Caki2 (cell line): ENCODE data around the gene C5. TPM values are rescaled to one million over a fixed set of nuclear protein-coding genes. Genes with fewer than 3 reads are reported as not detected.
"Not testable (repeated sequence)": the region's sequence is repeated elsewhere in the genome, so short reads cannot be mapped to it uniquely, and the experiment has no call there.

Experiments used
- DNase-seq: peaks from one replicate; pipeline ENCODE4 v3.0.0-alpha.2; 2015; ENCODE audit warnings: low read depth
- in situ Hi-C: cut with HindIII; loops from 2 replicates; pipeline ENCODE4 v1.10.0; 2016; ENCODE audit warnings: low sequenced_read_pairs, low pct_unique_long_range_greater_than_20kb, mixed read lengths
- total RNA-seq: library from RNA; depleted of rRNA; stranded (reverse); fragments of >200 nt; shearing (Covaris generic); gene quantifications from 2 replicates; pipeline ENCODE4 v1.2.3, GENCODE V29; 2014; ENCODE audit warnings: low replicate concordance; rRNA removed

The C5 gene
- 0.96 and 1.9 TPM in 2 replicates for total RNA-seq

DNA sequence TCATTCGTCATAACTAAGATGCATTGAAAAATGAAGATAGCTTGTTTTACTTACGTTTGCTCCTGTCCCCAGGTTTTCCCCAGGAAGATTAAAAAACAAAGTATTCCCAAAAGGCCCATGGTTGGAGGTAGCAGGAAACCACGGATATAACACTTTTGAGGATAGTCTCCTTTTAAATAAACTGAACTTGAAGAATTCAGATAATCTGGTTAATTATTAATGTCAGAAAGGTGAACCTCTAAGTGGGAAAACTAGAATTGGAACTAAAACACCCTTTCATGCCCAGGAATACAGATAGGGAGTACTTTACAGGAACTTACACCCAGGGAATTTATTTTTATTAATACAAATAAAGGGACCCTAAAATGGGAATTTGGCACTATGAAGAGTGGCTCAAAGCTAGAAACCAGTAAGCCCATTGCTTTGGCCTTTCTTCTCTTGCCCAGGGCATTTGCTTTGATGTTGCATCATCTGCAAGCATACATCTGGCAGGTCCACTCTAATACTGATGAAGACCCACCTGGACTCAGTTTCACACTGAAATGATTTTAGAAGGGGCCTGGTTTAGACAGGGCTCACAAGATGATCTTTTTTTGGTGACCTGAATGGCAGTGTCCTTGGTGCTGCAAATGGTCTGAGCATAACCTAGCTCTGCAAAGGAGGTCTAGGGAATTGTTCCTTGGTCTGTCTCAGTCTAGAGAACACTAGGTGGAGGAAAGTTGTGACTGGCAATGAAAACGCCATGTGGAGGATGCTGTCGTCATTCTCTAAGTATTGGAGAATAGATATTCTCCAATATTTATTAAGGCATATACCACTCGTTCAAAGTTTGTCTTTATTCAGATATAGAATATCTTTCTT lies at the start of gene C5:
Gene C5, minus strand, starts transcription at position 148 of the 861 bp plus-strand sequence. Its CDS starts 29 bp downstream, at position 119.
- DNase-seq: no peak

DNA sequence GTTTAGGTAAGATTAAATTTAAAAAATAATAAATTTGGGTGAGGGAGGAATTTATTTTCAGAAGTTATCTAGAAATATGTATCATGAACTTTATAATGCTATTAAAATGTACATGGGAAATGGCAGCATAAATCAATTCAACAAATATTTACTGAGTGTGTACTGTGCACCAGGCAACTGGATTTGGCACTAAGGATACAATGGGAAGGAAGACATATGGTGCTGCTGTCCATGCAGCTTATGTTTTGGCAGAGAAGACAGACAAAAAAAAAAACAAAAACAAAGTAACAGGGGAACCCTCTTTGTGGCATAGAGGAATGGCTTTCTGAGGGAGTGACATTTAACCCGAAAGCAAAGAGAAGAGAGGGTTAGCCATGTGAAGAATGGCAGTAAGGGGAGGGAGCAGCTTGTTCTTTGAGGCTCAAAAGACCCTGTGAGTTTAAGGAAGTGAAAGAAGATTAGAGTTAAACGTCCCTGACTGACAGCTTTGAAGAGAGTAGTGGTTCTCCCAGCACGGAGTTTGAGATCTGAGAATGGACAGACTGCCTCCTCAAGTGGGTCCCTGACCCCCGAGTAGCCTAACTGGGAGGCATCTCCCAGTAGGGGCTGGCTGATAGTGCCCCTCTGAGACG lies 48.6 kb upstream of the C5 start:
- no peak for DNase-seq
- in situ Hi-C loops: no loop called here

More for the DNA sequence above, at the start of gene C5:
- in situ Hi-C loops: no loop called here

DNA sequence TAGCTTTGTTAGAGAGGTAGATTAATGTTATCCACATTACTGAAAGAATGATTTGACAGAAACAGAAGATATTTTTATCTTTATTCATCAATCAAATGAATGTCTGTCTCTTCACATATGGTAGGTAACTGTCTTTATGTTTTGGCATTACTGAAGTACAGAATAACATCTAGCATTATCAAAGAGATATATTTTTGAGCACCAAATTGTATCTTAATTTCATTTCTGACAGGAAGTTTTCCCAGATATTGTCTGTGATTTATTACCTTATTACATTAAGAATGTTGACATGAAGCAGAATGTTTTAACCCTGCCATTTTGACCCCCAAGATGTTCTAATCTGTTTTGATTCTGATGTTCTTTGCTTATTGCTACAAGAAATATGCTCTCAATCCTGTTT lies 45.0 kb upstream of the C5 start:
- in situ Hi-C loops: no loop called here
- DNase-seq: no peak

DNA sequence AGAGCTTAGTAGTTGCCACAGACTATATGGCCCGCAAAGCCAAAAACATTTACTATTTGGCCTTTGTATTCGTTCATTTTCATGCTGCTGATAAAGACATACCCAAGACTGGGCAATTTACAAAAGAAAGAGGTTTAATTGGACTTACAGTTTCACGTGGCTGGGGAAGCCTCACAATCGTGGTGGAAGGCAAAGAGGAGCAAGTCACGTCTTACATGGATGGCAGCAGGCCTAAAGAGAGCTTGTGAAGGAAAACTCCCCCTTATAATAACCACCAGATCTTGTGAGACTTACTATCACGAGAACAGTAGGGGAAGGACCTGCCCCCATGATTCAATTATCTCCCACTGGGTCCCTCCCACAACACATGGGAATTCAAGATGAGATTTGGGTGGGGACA lies 40.7 kb upstream of the C5 start:
- DNase-seq, in situ Hi-C loops: not testable (repeated sequence)

DNA sequence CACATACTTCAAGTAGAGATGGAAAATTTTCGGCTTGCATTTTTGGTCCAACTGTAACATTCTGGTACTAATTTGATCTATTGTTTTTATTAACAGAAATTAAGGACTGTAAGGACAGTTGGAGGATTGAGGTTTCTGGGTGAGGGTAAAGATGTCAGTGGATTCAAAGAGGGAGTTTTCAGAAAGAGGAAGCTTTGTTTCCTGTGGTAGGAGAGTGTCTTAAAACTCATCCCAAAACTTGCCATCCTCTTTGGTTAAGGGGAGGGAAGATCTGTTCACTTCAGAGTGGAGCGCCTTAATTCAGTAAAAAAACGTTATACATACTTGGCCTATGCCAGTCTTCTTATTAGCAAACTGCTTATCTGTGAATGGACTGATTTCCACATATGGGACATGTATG lies 38.5 kb upstream of the C5 start:
- in situ Hi-C loops: no loop called here
- DNase-seq: no peak

DNA sequence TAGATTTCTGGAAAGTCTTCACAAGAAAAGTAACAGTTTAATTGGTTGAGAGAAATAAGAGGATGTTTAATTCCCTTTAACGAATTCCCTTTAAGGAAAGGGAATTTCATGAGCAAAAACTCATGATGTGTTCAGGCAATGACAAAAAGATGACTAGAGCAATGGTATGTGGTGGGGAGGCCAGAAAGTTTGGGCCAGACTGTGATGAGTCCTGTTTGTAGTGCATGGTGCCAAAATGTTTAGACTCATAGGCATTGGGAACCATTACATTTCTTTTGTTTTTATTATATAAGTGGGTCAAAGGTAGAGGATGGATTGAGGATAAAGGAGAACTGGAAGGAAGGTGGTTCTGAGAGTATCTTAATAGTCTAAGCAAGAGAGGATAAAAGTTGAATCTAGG lies 35.6 kb upstream of the C5 start:
- DNase-seq: no peak
- in situ Hi-C loops: no loop called here

DNA sequence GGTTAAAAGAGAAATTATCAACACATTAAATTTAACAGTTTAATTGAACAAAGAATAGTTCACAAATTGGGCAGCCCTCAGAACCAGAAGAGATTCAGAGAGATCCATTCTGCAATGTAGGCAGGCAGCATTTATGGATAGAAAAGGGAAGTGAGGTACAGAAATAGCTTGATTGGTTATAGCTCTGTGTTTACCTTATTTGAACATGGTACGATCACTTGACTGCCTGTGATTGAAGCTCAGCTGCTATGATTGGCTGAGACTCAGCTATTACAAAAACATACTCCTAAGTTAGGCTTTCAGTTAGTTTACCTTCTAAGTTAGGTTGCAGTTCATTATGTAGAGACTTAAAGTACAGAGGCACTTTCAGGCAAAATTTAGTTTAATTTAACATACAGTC lies 32.0 kb upstream of the C5 start:
- DNase-seq: no peak
- in situ Hi-C loops: no loop called here

DNA sequence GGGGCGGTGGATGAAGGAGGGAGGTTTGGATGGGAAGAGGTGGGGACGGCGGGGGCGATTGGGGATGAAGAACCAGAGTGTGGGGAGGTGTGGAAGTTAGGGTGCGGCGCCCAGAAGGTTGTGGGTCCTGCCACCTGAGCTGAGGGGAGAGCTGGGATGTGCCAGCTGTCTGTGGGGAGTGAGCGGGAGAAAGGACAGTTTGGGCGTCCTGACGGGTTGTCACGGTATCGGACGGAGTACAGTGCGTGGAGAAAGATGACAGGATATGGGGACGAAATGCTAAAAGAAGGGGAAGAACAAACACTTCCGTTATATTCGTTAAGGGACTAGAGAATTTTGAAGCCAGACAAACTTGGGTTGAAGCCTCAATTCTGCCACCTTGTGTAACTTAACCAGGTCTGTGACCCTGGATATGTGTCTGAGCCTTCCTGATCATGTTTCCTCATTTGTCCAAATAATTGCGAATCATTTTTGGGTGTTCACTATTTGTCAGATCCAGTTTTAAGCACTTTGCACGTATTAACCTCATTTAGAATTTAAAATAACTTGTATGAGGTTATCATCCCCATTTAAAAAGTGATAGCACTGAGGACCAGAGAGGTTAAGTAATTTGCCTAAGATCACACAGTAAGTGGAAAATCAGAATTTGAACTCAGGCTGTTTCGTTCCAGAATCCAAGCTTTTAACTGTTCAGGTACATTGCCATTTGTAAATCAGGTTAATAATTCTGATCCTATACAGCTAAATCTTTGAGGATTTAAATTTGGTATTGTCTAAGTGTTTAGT lies 25.4 kb upstream of the C5 start:
- in situ Hi-C loops: no loop called here
- no peak for DNase-seq

DNA sequence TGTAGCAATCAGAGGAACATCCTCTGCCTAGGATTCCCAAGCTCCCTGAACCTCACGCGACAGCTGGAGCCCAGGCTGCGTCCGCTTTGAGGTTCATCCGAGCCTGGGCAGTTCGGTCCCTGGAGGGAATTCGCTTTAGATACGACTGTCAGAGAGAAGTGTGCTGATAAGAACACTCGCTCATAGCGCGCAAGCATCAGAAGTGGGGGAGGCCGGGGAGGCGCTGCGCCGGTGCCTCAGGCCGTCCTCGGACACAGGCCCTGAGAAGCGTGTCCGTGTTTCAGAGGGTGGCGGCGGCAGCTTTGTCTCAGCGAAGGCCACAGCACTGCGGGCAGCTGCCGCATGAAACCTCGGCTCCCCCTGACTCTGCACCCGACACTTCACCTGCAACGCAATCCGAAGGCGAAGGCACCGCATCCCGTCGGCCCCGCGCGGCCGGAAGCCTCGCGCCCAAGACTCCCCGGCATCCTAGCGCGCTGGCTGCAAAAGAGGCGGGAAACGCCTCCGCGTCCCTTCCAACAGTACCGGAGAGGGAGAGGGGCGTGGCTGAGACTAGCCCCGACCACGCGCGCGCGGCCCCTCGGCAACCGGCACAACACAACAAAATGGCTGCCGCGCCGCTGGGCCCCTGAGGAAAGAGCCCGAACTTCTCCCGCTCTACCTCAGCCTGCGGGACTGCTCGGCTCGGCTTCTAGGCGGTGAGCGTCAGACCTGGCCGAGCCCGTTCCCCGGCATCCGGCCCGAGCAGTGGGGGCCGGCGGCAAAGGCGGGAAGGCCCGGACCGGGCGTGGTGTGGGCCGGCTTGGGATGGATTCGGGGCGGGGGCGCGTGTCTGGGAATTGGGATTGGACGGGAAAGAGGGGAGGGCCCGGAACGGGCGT lies 24.5 kb upstream of the C5 start, which contains the start of gene CNTRL:
Gene CNTRL, plus strand, starts transcription at position 586 of the 881 bp plus-strand sequence. CDS start 13,372 bp downstream, outside the sequence.
- DNase-seq: peak; percentile 87
- in situ Hi-C loops: no loop called here

DNA sequence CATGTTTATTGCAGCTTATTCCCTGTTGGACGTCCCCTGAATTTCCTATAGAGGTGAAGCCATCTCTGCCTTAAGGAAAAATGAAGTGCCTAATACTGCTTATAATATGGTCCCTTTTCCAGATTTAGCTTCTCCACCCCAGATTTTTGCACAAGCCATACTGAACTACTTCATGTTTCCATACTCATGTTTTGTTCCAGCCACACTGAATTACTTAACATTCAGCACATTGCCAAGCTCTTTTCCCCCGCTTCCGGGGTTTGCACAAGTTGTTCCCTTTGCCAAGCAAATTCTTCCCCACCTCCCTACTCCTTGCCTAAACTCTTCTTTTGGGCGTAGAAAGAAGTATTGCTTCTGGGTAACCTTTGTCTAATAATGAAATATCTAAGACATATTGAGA lies 23.0 kb upstream of the C5 start:
- no peak for DNase-seq
- in situ Hi-C loops: no loop called here

DNA sequence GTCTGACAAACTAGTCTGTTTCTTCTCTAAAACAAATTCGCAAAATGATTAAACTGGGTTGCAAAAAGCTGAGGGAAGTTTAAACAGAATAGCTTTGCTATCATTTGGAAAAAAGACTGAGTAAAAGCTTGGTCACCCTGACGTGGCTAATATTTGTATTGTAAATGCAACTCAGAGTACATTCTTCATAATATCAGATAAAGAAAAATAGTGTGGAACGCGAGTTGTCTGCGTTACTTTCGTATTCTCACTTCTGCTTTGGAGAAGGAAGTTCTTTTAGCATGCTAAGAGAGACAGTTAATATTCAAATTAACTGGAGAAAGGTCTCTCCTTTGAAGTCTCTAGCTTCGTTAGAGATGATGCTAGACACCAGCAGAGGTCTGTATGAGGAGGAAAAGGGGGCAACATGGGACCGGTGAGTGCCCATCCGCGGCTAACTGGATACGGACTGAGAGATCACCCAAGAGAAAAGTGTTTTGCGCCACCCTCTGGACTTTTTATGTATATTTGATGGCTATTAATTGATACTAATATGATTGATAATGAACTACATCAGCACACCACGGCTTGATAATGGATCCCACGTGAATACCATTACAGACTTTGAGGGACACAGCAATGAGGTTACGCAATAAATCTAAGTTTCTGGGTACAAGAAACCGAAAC lies 21.8 kb upstream of the C5 start:
- DNase-seq: no peak
- in situ Hi-C loops: no loop called here

DNA sequence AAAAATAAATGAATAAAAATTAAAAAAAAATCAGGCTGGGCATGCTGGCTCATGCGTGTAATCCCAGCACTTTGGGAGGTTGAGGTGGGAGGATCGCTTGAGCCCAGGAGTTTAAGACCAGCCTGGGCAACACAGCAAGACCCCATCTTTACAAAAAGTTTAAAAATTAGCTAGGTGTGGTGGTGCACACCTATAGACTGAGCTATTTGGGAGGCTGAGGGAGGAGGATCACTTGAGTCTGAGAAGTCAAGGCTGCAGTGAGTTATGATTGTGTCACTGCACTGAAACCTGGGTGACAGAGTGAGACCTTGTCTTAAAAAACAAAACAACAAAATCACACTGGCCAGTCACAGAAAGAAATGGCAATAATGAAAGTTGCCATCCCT lies 21.3 kb upstream of the C5 start:
- in situ Hi-C loops: no loop called here
- DNase-seq: no peak

DNA sequence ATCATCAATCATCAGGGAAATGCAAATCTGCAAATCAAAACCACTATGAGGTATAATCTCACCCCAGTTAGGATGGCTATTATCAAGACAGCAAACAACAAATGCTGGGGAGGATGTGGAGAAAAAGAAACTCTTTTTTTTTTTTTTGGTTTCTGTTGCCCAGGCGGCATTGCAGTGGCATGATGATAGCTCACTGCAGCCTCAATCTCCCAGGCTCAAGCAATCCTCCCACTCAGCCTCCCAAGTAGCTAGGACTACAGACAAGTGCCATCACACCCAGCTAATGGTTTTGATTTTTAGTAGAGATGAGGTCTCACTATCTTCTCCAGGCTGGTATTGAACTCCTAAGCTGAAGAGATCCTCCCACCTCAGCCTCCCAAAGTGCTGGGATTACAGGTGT lies 19.3 kb upstream of the C5 start:
- DNase-seq: no peak
- in situ Hi-C loops: no loop called here

DNA sequence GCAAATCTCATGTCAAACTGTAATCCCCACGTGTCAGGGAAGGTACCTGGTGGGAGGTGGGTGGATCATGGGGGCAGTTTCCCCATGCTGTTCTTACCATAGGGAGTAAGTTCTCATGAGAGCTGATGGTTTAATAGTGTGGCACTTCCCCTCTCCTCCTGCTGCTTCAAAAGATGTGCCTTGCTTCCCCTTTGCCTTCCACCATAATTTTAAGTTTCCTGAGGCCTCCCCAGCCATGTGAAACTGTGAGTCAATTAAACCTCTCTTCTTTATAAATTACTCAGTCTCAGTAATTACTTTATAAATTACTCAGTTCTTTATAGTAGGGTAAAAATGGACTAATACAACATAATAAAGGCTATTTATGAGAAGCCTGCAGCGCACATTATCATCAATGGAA lies 17.6 kb upstream of the C5 start:
- in situ Hi-C loops: no loop called here
- no peak for DNase-seq

DNA sequence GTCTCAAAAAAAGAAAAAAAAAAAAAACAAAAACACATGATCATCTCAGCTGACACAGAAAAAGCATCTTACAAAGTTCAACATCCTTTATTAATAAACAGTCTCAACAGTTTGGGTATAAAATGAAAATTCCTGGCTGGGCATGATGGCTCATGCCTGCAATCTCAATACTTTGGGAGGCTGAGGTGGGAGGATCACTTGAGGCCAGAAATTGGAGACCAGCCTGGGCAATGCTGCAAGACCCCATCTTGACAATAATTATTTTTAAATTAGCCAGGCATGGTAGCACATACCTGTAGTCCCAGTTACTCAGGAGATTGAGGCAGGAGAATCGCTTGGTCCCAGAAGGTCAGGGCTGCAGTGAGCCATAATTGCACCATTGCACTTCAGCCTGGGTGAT lies 16.8 kb upstream of the C5 start:
- DNase-seq: no peak
- in situ Hi-C loops: no loop called here

DNA sequence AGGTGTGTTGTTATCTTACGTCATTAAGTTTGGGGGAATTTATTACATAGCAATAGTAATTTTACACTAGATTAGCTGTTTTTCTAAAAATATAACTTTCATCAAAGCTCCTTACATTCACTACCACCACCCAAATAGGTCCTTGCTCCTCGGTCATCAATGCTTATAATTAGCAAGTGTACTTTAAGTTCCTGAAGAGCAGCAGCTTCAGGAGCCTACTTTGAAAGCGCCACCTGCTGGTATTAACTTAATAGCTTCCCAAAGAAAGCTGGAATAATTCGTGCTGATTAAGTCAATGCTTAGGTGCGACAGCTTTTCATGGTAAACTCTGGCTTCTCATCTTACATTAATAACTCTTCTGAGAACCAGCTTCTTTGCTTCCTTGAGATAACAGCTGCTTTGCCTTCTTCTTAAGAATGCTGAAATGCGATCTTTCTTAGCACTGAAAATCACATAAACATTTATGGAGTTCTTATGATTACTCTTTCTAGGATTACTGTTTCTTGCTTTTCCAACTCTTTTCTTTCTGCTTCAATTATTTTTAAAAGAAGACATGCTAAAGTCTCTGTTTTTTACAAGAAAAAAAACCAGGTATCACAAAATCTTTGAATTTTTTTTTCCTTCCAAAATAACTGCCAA lies 10.0 kb upstream of the C5 start:
- DNase-seq: peak; percentile 20
- in situ Hi-C loops: no loop called here

DNA sequence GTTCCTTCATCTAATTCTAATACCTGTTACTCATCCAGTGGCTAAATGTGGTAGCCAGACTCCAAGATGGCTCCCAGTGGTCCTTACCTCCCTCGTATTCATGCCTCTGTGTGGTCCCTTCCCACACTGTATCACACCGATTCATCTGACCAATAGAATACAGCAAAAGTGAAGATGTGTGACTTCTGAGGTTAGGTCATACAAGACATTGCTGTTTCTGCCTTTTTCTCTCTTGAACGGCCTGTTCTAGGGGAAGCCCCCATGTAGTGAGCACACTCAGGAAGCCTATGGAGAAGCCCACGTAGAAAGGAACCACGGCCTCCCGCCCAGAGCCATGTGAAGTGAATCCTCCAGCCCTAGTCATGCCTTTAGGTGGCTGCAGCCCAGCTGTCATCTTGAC lies 9.4 kb upstream of the C5 start:
- in situ Hi-C loops: no loop called here
- DNase-seq: no peak
